Measurements from ENCODE around the gene NFATC1.

Gene NFATC1

DNA sequence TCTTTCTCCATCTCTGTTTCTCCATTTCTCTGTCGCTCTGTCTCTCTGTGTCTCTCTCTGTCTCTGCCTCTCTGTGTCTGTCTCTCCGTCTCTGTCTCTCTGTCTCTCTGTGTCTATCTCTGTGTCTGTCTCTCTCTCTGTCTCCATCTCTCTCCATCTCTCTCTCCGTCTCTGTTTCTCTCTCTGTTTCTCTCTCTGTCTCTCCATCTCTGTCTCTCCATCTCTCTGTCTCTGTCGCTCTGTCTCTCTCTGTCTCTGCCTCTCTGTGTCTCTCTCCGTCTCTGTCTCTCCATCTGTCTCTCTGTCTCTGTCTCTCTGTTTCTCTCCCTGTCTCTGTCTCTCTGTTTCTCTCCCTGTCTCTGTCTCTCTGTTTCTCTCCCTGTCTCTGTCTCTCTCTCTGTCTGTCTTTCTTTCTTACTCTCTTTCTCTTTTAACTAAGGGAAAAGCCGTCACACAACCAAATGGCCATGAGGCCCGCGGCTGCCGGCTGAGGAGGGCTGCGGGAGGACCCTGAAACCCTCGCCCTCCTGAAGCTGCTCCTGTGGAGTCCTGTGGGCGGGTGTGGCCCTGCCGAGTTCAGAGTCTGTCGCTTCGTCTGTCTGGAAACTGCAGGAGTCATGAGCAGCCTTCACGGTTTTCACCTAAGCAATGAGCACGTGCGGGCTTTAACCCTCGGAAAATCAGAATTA lies 29.3 kb downstream of the NFATC1 start:
- DNase-seq: no peak

DNA sequence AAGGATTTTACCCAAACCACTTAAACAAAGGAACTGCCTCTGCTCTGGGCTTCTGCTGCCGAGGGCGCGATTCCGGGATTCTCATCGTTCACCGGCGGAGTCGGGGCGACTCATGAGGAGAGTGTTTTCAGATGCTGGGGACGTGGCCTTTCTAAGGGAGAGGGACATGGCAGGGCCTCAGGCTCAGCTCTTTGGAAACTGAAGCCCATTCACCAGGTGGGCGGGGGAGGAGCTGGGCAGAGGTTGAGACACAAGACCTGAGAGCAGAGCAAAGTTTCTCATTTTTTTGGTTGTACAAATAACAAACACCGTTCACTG lies 29.8 kb downstream of the NFATC1 start:
- DNase-seq: no peak

DNA sequence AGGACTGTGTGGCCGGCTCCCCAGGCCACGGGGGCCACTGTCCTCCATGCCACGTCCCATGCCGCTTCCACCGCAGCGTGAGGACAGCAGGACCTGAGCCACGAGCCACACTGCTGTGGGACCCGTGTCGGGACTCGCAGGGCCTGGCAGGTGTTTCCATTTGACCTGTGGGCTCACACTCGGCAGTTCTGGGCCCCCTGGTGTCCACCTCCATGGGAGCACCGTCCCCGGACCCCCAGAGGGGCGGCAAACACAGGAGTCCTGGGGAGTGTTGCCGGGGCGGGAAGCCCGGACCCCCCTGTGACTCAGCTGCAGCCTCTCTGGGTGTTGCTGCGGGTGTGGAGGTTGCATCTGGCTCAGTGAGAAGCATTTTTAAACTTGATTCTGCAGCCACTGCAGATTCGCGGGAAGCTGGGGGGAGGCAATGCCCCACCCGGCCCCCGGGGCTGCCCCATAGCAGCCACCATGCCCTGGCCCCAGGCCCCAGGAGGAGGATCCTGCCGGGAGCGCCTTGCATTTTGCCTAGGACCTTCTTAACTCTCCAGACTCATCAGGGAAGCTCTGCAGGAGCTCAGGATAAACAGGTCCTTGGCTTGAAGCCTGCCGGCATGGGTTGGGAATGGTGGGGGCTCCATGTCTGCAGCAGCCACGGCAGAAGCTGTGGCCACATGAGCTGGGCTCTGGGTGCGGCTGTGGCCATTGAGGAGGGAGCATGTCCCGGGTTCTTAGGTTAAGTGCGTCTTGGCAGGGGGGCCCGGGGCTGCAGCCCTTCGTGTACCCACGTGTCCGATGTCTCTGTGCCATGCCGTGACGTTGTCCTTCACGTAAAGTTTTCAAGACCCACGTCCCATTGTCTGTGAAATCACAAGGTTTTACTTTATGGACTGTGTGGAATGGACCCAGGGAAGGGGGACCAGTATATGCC lies 30.9 kb downstream of the NFATC1 start:
- DNase-seq: no peak

DNA sequence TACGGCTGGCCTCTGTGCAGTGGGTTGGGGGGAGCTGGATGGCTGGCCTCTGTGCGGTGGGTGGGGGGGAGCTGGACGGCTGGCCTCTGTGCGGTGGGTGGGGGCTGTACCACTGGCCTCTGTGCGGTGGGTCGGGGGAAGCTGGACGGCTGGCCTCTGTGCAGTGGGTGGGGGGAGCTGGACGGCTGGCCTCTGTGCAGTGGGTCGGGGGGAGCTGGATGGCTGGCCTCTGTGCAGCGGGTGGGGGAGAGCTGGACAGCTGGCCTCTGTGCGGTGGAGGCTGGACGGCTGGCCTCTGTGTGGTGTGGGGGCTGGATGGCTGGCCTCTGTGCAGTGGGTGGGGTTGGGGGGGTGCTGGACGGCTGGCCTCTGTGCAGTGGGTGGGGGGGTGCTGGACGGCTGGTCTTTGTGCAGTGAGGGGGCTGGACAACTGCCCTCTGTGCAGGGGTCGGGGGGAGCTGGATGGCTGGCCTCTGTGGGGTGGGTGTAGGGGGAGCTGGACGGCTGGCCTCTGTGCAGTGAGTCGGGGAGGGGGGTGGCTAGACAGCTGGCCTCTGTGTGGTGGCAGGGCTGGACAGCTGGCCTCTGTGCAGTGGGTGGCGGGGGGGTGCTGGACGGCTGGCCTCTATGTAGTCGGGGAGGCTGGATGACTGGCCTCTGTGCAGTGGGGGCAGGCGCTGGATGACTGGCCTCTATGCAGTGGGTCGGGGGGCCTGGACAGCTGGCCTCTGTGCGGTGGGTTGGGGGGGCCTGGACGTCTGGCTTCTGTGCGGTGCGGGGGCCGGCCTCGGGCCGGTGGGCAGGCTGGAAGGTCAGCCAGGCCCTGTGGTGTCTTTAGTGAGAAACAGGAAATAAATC lies 31.9 kb downstream of the NFATC1 start:
- no peak for DNase-seq

DNA sequence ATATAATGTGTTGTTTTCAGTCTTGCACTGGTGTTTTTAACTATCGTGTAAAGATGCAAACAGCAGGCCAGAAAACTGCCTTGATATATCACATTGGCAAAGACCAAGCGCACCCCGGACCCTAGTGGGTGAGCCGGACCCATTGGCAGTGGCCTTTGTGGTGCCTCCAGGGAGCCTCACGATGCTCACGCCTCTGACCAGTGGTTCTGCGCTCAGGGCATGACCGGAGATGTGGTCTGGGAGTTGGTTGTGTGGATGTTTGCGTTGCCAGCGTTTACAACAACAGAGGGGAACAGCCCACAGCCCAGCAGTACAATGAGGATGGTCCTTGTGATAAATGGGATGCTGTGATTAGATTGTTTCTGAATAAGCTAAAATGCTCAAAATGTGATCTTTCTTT lies 32.6 kb downstream of the NFATC1 start:
- no peak for DNase-seq

DNA sequence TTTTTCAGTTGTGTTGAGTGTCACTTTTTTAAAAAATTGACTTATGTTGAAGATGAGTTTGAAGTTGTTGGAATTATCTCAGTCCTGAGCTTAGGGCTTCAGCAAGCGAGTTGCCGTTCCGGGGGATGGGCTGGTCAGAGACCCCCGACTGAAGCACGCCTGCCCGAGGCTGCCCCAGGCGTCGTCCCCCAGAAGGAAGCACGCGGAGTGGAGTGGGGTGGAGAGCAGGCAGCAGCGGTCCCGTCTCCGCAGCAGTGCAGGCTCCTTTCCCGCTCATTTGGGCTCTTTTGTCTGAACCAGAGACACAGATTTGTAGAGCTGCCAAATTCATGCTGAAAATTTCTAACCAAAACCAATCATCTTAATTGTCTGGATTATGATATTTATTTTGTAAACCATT lies 33.7 kb downstream of the NFATC1 start:
- no peak for DNase-seq

DNA sequence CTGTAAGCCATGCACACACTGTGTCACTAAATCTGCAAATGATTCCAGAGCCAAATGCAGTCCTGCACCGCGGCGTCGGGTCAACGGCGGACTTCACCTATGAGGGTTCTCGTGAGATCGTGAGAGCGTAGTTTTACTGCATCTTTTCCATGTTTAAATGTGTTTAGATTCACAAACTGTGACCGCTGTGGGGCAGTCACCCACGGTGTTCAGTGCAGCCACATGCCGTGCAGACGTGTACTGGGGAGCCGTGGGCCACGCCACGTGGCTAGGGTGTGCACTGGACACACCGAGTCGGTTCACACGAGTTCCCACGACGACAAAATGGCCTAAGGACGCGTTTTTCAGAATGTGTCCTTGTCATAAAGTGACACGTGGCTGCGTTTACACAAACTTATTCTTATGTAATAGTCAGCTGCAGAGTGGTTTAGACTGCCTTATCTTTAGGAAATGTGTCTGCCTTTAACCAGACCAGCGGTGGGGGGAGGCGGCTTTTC lies 34.1 kb downstream of the NFATC1 start:
- DNase-seq: no peak

DNA sequence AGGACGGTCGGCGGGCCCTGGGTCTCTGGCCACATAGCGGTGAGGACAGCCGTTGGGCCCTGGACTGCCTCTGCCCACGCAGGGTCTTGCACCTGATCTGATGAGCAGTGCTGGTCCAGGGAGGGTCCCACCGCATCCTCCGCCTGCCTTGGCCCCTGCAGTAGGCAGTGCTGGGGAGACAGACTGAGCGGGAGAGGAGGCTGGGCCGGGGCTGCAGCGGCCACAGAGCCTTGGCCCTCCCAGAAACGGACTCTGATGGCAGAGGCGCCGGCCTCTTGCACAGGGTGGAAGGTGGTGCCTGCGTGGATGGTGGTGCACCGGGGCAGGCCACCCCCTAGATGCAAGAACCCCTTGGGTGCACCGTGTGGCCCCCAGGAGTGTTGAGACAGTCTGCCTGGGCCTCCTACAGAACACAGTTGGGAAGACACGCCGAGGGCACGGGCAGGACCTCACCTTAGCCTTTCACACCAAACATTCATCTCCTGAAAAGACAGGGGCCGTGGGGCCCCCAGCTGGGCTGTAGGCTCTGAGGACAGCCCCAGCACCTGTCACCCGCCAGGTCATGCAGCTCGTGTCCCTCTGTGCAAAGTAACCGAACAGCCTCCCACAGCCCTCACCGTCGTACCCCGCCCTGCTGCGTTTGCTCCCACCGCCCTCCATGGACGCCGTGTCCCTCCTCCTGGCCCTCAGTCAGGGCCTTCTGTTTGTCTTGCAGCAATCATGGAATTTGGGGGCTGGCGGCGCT lies 36.8 kb downstream of the NFATC1 start:
- no peak for DNase-seq

DNA sequence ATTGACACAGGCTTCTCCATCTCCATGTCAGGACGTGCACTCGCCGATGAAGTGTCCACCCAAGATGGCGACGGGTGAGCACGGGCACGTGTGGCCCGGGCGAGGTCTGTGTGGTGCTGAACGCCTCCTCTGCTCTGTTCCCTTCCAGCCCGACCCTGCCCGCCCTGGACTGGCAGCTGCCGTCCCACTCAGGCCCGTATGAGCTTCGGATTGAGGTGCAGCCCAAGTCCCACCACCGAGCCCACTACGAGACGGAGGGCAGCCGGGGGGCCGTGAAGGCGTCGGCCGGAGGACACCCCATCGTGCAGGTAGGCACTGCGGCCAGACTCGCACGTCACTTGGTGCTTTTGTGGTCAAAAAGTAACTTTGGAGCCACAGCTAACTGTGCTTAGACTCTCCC lies 37.7 kb downstream of the NFATC1 start:
- no peak for DNase-seq

DNA sequence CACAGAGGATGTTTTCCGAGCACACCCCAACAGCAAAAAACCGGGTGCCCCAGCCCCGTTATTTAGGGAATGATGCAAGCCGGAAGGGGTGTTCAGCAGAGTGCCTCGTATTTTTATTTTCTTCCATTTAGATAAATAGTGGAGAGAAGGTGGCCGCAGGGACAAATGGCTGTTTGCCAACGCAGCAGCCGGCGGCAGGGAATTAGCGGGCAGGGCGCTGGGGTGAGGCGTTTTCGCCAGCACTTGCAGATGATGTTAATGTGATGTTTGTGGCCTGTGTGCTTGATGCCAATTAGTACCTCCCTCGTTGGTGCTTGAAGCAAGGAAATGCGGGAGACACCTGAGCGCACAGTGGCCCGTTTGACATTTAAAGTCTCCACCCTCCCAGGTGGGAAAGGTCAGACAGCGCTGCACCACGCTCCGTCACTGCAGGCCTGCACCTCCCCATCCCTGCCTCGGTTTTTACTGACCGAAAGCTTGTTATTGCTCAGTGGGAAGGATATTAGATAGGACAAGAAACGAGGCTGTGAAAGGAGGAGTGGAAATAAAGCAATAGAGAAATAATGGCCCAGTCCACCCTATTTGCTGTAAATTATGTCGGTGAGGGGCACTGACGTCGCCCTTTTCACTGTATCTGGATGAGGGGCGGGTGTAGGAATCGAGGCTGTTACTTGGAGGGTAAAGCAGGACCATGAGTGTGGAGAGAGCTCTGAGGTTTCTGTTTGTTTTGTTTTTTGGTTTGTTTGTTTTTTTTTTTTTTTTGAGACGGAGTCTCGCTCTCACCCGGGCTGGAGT lies 39.1 kb downstream of the NFATC1 start:
- DNase-seq: no peak

DNA sequence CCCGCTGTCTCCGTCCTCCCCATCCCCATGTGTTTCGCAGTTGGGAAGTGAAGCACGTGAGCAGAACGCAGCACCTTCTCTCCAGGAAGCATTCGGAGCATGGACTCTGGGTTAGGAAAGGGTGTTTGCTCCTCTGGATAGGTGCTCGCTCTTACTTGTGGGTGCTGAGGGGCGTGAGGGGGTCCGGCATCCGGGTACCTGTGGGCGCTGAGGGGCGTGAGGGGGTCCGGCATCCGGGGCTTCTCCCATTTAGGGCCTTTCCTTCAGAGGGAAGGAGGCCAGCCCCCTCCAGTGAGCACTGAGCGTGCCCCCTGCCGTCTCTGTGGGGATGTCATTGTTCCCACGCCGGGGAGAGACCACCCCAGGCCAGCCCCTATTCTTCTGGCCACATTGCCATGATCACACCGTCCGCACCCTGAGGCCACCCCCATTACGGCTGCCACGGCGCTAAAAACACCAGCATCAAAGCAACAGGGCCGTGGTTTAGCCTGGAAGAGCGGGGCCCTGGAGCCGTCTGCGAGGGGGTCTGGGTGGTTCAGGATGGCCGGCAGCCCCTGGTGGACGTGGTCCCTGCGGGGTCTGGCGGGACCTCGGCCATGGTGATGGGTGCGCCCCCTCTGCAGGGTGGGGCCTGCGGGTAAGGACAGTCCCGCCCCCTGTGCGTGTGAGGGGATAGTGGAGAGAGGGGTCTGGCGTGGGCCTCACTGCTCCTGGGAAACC lies 41.0 kb downstream of the NFATC1 start:
- DNase-seq: no peak

DNA sequence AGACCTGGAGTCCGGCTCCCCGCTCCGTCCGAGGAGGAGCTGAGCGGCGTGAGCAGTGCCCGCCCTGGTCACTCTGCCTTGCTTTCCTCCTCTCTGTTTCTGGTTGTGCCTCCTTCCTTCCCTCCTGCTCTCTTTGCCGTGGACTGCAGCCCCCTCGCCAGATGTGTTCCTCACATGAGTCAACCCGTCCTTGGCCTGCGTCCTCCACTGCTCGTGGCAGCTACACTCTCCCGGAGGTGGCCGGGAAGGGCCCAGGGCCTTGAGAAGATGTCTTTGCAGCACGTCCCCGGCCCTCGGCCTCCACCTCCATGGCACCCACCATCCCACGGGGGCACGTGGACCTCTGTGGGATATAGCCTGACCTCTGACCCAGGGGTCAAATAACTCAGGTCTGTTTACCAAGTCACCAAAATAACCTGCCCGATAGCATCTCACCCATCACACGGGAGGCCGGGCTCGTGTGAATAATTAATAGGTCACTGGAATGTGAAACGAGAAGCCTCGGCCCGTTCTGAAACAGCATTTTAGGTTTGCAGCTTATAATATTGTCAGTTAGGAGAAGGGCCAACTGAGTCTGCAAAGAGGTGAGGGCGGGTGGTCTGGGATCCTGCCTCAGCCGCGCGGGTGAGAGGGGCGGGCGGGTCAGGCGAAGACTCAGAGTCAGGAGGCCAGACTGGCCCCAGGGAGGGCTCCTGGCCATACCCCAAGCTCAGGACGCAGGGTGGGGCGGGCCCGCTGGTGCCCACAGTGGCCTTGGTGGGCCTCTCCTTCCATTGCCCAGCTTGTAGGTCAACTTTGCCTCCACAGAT lies 42.6 kb downstream of the NFATC1 start:
- DNase-seq: no peak

DNA sequence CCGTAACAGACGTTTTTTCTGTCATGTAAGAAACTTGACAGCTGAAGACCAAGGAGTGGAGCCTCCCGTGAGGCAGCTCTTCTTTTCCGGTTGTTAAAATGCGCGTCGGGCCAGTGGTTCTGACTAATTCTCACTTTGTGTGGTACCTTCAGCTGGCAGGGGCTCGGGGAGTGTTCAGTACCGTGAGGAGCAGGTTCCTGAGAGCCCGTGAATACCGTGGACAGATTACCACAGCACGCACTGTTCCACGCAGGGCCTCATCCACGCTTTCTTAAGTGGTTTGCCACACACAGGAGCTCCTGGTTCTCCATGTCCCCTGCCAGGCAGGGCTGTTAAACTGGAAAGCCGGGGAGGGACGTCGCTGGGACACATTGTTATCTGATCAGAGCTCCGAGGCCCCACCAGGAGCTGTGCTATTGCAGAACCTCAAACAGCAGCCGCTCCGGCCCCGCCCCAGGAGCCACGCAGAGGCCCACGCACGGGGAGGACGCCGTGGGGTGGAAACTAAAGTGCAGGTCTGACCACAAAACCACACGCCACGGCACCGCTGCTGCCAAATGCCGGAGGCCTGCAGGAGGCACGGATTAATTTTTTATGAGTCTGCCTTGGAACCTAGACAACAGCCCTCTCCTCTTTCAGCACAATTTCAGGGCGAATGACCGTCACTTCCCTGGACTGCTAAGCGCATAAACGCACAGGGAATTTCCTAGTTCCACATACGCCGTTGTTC lies 43.3 kb downstream of the NFATC1 start:
- DNase-seq: no peak

DNA sequence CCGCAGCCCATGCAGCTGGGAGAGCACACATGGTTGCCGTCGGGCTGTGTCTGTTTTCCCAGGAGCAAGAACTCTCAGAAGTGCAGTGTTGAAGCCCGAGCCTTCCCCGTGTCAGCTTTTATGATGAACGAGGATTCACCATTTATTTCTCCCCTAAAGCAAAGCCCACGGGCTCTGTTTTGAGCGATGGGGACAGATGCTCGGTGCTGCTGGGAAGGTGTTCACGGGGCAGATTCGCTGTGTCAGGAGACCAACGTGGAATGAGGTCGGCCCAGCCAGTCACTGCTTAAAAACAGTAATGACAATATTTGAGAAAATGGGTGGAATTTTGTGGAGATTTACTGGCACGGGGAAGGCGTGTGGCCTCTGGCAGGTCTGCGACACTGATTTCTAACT lies 43.9 kb downstream of the NFATC1 start:
- no peak for DNase-seq

DNA sequence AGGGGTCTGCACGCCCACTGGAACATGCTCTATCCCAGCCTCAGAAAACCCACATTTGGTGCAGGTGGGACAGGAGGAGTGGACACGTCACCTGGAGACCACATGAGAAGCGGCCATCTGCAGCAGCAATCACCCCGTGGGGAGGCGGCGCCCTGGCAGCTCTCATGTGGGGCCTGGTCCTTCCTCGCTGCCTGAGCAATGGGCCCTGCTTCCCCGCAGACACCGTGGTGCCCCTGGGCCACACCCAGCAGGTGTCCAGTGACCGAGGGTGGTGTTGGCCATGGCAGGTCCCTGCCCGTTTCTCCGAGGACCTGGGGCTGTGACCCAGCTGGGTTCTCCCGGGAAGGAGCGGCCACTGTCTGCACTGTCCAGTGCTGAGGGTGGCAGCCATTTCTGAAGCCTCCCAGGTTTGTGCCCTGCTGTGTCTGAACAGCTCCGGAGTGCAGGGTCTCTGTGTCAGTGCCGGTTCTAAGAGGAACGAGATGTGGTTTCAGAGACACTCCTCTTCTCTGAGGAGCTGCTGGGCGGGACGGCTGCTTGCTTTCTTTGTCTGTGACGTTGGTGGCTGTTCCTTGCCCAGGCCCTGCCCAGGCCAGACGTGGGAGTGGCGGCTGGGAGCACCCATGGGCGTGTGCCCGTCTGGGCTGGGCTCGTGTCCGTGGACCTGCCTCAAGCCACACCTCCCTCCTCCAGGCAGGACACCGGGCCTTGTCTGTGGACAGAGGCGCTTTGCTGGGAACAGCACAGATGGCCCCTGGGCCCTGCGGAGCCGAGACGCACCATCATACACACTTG lies 44.8 kb downstream of the NFATC1 start:
- no peak for DNase-seq

DNA sequence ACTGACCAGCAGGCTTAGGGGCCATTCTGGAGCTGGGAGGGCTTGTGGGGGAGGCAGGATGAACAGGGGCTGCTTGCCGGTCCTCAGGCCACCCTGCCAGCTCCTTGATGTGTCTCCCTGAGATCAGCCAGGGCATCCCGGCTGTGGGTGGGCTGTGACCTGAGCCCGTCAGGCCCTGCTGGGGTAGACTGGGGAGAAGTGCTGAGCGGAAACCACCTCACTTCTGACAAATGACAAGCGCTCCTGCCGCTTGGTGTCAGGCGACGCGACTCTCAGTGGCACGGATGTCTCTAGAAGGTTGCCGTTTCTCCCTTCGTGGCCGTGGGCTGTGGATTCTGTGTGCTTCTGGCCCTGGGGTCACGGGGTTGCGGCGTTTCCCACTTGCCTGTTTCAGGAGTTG lies 45.7 kb downstream of the NFATC1 start:
- DNase-seq: no peak

DNA sequence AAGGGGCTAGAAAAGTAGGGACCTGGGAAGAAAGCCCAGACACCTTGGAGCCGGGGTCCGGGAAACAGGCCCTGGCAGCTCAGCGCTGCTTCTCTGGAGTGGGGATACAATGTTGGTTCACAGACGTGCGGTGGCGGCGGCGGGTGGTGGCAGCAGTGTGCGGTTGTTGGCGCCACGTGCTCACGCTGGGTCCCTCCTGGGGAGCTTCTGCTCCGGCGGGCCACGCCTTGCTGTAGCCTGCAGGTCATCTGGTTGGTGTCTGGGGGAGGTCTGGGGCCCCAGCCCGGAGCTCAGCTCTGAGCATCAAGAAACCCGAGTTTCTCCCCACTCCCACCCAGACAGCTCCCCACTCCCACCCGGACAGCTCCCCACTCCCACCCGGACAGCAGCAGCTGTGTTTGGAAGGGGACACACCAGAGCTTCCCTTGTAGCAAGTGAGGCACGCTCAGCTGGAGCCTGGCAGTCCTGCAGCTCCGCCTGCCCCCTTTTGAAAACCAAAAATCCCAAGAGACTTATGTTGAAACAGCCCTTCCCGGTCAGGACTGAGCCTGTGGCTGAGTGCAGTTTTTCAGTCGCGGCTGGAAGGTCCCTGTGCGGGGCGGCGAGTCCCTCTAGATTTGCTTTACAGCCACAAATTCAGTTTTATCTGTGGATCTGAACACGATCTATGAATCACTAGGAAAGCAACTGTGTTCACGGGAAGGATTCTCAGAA lies 46.9 kb downstream of the NFATC1 start:
- no peak for DNase-seq

DNA sequence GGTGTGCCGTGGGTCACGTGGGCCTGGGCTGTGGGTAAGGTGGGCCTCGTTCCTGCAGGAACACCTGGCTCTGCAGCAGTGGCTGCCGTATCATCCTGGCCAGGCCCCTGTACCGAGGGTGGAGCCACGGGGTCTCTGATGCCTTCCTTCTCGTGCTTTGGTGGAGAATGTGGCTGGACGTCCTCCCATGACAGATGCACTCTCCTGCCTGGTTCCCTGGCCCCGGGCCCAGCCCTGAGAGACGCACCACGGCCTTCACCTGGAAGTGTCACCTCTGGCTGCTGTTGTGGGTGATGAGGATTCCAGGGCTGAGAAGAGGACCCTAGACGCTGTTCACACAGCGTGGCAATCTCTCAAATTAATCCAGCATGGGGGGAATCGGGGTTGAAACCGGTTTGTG lies 49.5 kb downstream of the NFATC1 start:
- DNase-seq: no peak

All from bone marrow (tissue), 2 donors.